HG03135 (cell line): ENCODE data around the gene PHGDH.

Source experiments
- ATAC-seq: cut with Tn5 transposase; IDR thresholded peaks from one replicate; pipeline ENCODE4 v1.9.1; 2021; ENCODE audit warnings: mild to moderate bottlenecking, moderate library complexity; ENCODE audit not compliant: unreplicated experiment

The PHGDH gene

GRCh38 chr1:119758584-119758983 lies 46.9 kb downstream of the PHGDH start:
- ATAC-seq = no peak

GRCh38 chr1:119762409-119762808 lies 50.7 kb downstream of the PHGDH start:
- no peak for ATAC-seq

GRCh38 chr1:119762953-119763352 lies 51.2 kb downstream of the PHGDH start:
- ATAC-seq = no peak

- no peak for ATAC-seq
Measured at GRCh38 chr1:119764220-119764619, 52.5 kb downstream of the PHGDH start.

GRCh38 chr1:119766374-119766794 lies 54.6 kb downstream of the PHGDH start:
- no peak for ATAC-seq

- ATAC-seq = no peak
Measured at GRCh38 chr1:119767486-119767885, 55.8 kb downstream of the PHGDH start.

GRCh38 chr1:119768778-119769177 lies 57.0 kb downstream of the PHGDH start, which contains the start of gene HMGCS2:
Gene HMGCS2, minus strand, starts transcription at chr1:119768905. Its CDS starts 61 bp downstream, at chr1:119768844.
- ATAC-seq = no peak

- ATAC-seq = no peak
Measured at GRCh38 chr1:119771016-119771415, 59.3 kb downstream of the PHGDH start.

- ATAC-seq = no peak
Measured at GRCh38 chr1:119771770-119772169, 60.0 kb downstream of the PHGDH start.

- ATAC-seq = no peak
Measured at GRCh38 chr1:119772298-119772697, 60.6 kb downstream of the PHGDH start.

GRCh38 chr1:119773711-119774241 lies 62.0 kb downstream of the PHGDH start:
- ATAC-seq = no peak

- no peak for ATAC-seq
Measured at GRCh38 chr1:119774746-119775490, 63.2 kb downstream of the PHGDH start.

GRCh38 chr1:119778359-119778758 lies 66.6 kb downstream of the PHGDH start:
- ATAC-seq = no peak

GRCh38 chr1:119778886-119779560 lies 67.3 kb downstream of the PHGDH start:
- no peak for ATAC-seq

- no peak for ATAC-seq
Measured at GRCh38 chr1:119779869-119780356, 68.2 kb downstream of the PHGDH start.

GRCh38 chr1:119781434-119782210 lies 69.9 kb downstream of the PHGDH start:
- no peak for ATAC-seq

- ATAC-seq = no peak
Measured at GRCh38 chr1:119782631-119783325, 71.0 kb downstream of the PHGDH start.

- no peak for ATAC-seq
Measured at GRCh38 chr1:119783354-119784185, 71.8 kb downstream of the PHGDH start.

- no peak for ATAC-seq
Measured at GRCh38 chr1:119784191-119784781, 72.6 kb downstream of the PHGDH start.
